Measurements from ENCODE around the gene LAMB4. TPM values are rescaled to one million over a fixed set of nuclear protein-coding genes. Genes with fewer than 3 reads are reported as not detected.

LAMB4 gene
- total RNA-seq, 2 experiments from 2014 or later, result not detected

DNA sequence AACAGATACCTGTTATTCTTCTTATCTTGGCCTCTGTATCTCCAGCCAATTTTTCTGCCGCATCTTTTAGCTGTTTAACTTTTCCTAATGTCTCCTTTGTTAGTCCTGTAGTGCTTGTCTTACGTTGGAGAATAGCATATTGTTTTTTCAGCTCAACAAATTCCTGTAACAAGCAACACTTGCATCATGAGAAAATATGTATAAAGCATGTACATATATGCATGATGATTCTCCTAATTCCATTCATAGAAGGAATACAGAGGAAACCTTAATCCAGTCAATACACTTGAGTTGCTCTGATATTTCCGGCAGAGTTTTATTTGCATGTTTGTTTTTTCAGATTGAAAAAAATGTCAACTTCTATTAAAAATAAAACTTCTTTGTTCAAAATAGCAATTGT, 101.1 kb downstream of the LAMB4 start:
- DNase-seq, result no peak
- no peaks in the 10 kb centered on the region for H3K36me3 Mint-ChIP-seq
- no peak overlapping the region for H3K4me3 Mint-ChIP-seq
- no peaks in the 10 kb centered on the region for H3K4me1 Mint-ChIP-seq
- peaks cover 21% of the 10 kb centered on the region for H3K27me3 Mint-ChIP-seq
- no peak overlapping the region for H3K27ac Mint-ChIP-seq
- ATAC-seq (ENCODE audit: low read depth), result no peak
- POLR2A ChIA-PET, result no interaction called here
- no peaks in the 10 kb centered on the region for H3K9me3 Mint-ChIP-seq

- no peak overlapping the region for H3K27ac Mint-ChIP-seq
- no peak for DNase-seq
- no peaks in the 10 kb centered on the region for H3K36me3 Mint-ChIP-seq
- no peak overlapping the region for H3K4me3 Mint-ChIP-seq
- no peaks in the 10 kb centered on the region for H3K4me1 Mint-ChIP-seq
- H3K9me3 Mint-ChIP-seq, result no peaks in the 10 kb centered on the region
- H3K27me3 Mint-ChIP-seq, result peaks cover 26% of the 10 kb centered on the region
- POLR2A ChIA-PET, result no interaction called here
- ATAC-seq (ENCODE audit: low read depth), result no peak
Observed at GRCh38 chr7:108028111-108028510, 102.0 kb downstream of the LAMB4 start.

DNA sequence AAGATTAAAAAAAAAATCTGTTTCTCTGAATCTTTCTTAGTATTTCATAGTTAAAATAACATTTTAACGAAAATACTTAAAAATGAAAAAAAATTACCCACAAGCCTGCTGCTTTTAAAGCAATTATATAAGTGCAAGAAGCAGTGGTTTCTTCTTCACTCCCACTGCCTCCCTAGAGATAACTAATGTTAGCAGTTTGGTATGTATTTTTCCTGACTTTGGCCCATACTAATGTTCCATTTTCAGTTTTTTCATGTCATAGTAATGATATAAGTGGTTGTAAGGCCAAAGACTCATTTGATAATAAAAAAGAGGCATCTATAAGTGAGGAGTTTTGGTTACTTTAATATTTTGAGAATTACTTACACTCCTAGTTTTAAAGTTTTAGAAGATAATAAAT, 102.9 kb downstream of the LAMB4 start:
- Mint-ChIP-seq H3K27me3 (peaks cover 31% of the 10 kb centered on the region), H3K4me1 (no peaks in the 10 kb centered on the region), H3K36me3 (no peaks in the 10 kb centered on the region), H3K9me3 (no peaks in the 10 kb centered on the region), H3K27ac (no peak overlapping the region), H3K4me3 (no peak overlapping the region)
- POLR2A ChIA-PET, result no interaction called here
- DNase-seq, result no peak
- ATAC-seq (ENCODE audit: low read depth), result no peak

DNA sequence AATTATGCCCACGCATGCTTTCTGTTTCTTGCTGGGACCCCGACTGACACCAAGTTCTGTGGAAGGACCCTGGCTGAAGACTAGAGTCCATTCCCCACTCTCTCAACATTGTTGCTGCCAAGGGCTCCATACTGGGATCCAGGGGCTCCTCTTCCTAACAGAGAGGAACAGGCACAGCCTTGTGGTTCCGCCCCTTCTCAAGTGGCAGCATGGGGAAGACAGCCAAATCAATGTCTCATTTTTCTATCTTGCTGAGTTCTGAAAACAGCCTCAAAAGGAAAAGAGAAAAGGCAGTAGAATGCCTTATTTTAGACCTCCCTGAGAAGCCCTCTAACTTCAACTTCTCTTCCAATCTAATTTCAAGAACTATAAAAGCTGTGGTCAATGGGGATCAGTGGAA, 103.5 kb downstream of the LAMB4 start:
- Mint-ChIP-seq H3K4me3 (no peak overlapping the region), H3K36me3 (no peaks in the 10 kb centered on the region)

DNA sequence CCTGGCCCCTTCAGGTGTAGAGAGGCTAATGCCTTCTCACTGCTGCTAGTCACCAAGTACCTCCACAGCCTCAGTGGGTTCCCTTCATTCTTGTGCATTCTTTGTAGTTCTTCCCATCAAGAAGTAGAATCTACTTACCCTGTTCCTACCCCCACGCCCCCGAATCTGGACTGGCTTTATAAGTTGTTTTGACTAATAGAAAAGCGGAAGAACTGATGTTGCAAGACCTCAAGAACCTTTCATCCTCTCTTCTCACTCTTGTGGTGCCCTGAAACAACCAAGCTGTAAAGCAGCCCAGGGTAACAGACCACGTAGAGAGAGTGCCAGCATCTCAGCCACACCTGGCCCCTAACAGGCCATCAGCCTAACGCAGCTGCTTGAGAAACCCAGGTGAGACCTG, 104.0 kb downstream of the LAMB4 start:
- no peak for ATAC-seq (ENCODE audit: low read depth)
- Mint-ChIP-seq H3K9me3 (no peaks in the 10 kb centered on the region), H3K27me3 (peaks cover 31% of the 10 kb centered on the region), H3K4me3 (no peak overlapping the region), H3K36me3 (no peaks in the 10 kb centered on the region), H3K27ac (no peak overlapping the region), H3K4me1 (no peaks in the 10 kb centered on the region)
- POLR2A ChIA-PET, result no interaction called here
- DNase-seq, result no peak

More for the DNA sequence above, 103.5 kb downstream of the LAMB4 start:
- H3K27ac Mint-ChIP-seq, result no peak overlapping the region
- ATAC-seq (ENCODE audit: low read depth), result no peak
- peaks cover 31% of the 10 kb centered on the region for H3K27me3 Mint-ChIP-seq
- POLR2A ChIA-PET, result no interaction called here
- DNase-seq, result no peak
- no peaks in the 10 kb centered on the region for H3K4me1 Mint-ChIP-seq
- no peaks in the 10 kb centered on the region for H3K9me3 Mint-ChIP-seq

DNA sequence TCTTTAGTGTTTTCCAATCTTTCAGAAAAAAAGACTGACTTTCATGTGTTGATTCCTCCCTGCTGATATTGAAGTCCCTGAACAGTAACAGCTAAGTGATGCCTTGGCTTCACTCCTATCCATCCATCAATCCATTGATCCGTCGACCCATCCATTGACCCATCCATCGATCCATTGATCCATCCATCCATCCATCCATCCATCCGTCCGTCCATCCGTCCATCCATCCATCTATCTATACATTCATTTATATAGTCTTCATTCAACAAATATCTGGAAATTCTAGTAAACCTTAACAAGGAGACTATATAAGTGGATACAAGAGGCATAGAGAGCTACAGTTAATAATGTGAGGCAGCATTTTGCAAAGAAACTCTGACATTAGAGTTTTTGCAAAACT, 105.6 kb downstream of the LAMB4 start:
- H3K4me1 Mint-ChIP-seq, result no peaks in the 10 kb centered on the region

GRCh38 chr7:108020585-108020984, 109.6 kb downstream of the LAMB4 start:
- Mint-ChIP-seq H3K27me3 (peaks cover 27% of the 10 kb centered on the region), H3K36me3 (no peaks in the 10 kb centered on the region), H3K4me3 (no peak overlapping the region), H3K9me3 (no peaks in the 10 kb centered on the region), H3K4me1 (no peaks in the 10 kb centered on the region), H3K27ac (no peak overlapping the region)
- POLR2A ChIA-PET, result no interaction called here
- DNase-seq, result no peak
- ATAC-seq (ENCODE audit: low read depth), result no peak

More for the DNA sequence above, 105.6 kb downstream of the LAMB4 start:
- Mint-ChIP-seq H3K4me3 (no peak overlapping the region), H3K36me3 (no peaks in the 10 kb centered on the region), H3K27ac (no peak overlapping the region), H3K9me3 (no peaks in the 10 kb centered on the region), H3K27me3 (peaks cover 31% of the 10 kb centered on the region)
- ATAC-seq (ENCODE audit: low read depth) (no peak), DNase-seq (no peak)
- POLR2A ChIA-PET, result no interaction called here

DNA sequence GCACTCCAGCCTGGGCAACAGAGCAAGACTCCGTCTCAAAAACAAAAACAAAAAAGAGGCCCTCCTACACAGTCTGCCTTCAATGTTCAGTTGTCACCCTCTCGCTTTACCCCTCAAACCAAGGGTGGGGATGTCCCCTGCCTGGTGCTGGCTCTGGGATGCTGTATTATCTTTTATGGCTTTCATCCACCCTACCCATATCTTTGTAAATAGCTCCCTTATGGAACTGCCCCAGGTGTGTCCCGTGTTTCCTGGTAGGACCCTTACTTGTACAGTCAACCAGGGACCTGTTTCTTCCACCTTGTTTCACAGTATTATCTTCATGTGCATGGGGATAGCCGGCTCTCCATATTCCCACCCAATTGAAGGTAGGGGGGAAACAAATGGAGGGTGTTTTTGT, 111.5 kb downstream of the LAMB4 start:
- no peaks in the 10 kb centered on the region for H3K36me3 Mint-ChIP-seq
- peaks cover 4% of the 10 kb centered on the region for H3K4me1 Mint-ChIP-seq
- H3K27me3 Mint-ChIP-seq, result peaks cover 13% of the 10 kb centered on the region
- ATAC-seq (ENCODE audit: low read depth) (no peak), DNase-seq (no peak)
- POLR2A ChIA-PET, result no interaction called here
- H3K27ac Mint-ChIP-seq, result no peak overlapping the region
- no peak overlapping the region for H3K4me3 Mint-ChIP-seq
- no peaks in the 10 kb centered on the region for H3K9me3 Mint-ChIP-seq

- Mint-ChIP-seq H3K9me3 (no peaks in the 10 kb centered on the region), H3K4me3 (no peak overlapping the region), H3K27ac (no peak overlapping the region), H3K36me3 (no peaks in the 10 kb centered on the region), H3K4me1 (peaks cover 4% of the 10 kb centered on the region), H3K27me3 (peaks cover 9% of the 10 kb centered on the region)
- ATAC-seq (ENCODE audit: low read depth) (no peak), DNase-seq (no peak)
- POLR2A ChIA-PET, result no interaction called here
Observed at GRCh38 chr7:108017776-108018151, 112.4 kb downstream of the LAMB4 start.

DNA sequence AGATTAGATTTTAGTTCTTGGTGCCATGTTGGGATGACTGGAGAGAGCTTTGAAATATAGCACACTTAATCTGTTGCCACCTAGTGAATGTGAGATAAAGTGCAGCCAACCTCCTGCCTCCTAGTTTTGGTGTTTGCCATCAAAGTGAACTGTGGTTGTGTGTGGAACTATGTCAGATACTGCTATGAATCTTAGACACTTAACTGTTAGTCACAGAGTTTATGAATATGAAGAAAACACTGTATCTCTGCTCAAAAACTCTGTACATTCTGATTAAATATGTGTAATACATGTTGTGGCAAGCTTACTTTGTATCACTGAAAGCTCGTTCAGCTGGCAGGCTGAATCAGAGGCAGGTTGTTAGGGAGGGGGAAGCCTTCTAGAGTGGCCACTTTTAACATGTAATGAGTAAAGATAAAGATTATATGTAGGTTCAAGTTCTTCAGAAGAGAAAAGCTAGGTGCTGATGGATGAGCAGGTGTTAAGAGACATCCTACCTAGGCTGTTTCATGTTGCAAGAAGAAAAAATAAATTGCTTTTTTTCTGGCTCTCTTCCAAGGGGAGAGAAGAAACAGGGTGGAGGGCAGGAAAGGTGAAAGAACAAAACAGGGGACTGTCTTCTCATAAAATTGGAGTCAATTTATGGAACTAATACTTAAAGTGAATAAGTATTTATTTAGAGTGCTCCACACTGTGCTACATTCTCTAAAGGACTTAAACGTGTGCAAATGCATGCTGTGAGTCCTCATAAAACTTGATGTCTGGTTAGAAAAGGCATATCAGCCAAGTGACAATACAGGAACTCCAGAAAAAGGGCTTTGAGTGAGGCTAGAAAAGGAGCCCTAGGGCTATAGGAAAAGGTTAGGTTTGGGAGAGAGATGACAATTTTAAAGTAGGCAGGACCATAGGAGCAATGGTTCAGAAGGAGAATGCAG, 113.1 kb downstream of the LAMB4 start:
- POLR2A ChIA-PET, result no interaction called here
- Mint-ChIP-seq H3K9me3 (no peaks in the 10 kb centered on the region), H3K27me3 (peaks cover 11% of the 10 kb centered on the region), H3K4me3 (no peak overlapping the region), H3K4me1 (peaks cover 4% of the 10 kb centered on the region), H3K36me3 (no peaks in the 10 kb centered on the region), H3K27ac (no peak overlapping the region)
- DNase-seq (no peak), ATAC-seq (ENCODE audit: low read depth) (peak; percentile 39)

- ATAC-seq (ENCODE audit: low read depth) (no peak), DNase-seq (no peak)
- no peak overlapping the region for H3K4me3 Mint-ChIP-seq
- H3K9me3 Mint-ChIP-seq, result no peaks in the 10 kb centered on the region
- H3K27me3 Mint-ChIP-seq, result peaks cover 11% of the 10 kb centered on the region
- POLR2A ChIA-PET, result no interaction called here
- H3K36me3 Mint-ChIP-seq, result no peaks in the 10 kb centered on the region
- peaks cover 4% of the 10 kb centered on the region for H3K4me1 Mint-ChIP-seq
- H3K27ac Mint-ChIP-seq, result no peak overlapping the region
Observed at GRCh38 chr7:108015740-108016139, 114.4 kb downstream of the LAMB4 start.

DNA sequence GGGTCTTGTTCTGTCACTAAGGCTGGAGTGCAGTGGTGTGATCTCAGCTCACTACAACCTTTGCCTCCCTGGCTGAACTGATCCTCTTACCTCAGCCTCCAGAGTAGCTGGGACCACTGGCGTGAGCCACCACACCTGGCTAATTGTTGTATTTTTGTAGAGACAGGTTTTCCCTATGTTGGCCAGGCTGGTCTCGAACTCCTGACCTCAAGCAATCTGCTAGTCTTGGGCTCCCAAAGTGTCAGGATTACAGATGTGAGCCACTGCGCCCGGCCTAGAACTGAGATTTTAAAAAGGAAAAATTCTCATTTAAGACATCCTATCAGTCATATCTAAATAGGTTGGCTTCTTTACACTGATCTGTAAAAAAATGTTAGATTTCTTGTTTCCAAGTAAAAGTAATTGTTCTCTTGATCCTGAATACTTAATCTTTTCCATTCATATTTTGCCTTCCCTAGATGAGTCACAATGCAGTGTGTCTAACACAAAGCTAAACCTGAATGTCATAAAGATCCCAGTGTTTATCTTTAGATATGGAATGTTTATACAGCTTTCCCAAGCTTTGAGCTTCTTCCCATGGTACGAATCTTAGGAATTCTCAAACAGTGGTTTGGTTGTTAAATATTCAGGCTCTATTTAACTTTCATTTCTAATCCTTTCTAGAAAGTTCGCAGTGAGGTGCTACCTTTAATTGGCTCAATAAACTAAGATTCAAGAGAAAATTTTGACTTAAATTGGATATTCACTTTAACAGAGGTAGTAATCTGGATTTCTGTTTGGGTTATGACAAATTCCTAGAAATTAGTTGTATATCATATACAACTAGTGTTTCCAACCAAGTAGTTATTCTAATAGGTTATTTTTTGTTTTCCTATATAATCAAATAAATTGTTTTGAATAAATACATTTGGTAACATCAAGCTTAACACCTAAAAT, 115.1 kb downstream of the LAMB4 start:
- POLR2A ChIA-PET, result no interaction called here
- H3K4me3 Mint-ChIP-seq, result no peak overlapping the region
- H3K4me1 Mint-ChIP-seq, result peaks cover 4% of the 10 kb centered on the region
- DNase-seq (no peak), ATAC-seq (ENCODE audit: low read depth) (no peak)
- H3K27me3 Mint-ChIP-seq, result peaks cover 15% of the 10 kb centered on the region
- no peaks in the 10 kb centered on the region for H3K36me3 Mint-ChIP-seq
- H3K9me3 Mint-ChIP-seq, result no peaks in the 10 kb centered on the region
- H3K27ac Mint-ChIP-seq, result no peak overlapping the region

DNA sequence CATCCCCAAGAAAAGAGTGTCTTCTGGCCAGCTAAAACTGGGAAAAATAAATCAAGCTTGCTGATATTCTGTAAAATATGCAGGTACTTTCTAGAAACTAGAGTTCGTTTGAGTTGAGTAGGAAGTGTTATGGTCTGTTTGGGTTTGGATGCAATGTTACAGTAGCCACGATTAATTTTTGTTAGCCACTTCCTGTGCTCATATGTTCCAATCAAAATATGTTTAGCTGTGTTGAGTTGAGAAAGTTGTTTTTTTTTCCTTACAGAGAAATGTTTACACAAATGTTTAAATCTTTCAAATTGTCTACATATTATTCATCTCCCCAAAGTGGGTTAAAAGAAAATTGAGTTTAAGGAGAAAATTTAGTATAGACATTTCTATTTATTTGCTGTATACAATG, 115.9 kb downstream of the LAMB4 start:
- Mint-ChIP-seq H3K4me1 (peaks cover 4% of the 10 kb centered on the region), H3K27ac (no peak overlapping the region), H3K36me3 (no peaks in the 10 kb centered on the region), H3K9me3 (no peaks in the 10 kb centered on the region), H3K4me3 (no peak overlapping the region), H3K27me3 (peaks cover 15% of the 10 kb centered on the region)
- DNase-seq, result no peak
- no peak for ATAC-seq (ENCODE audit: low read depth)
- POLR2A ChIA-PET, result no interaction called here
